Activated naive CD4-positive, alpha-beta T cell treated with anti-CD3 and anti-CD28 coated beads, Interleukin-2, amount 50 U/mL, for 16 hours (primary cell): ENCODE results near the gene NDUFAB1.
"Not testable (repeated sequence)": the region's sequence is repeated elsewhere in the genome, so short reads cannot be mapped to it uniquely, and the experiment has no call there.

ENCODE experiments used
- DNase-seq: peaks from one replicate; pipeline ENCODE4 v3.0.0-alpha.2; 2020

Gene NDUFAB1

GRCh38 chr16:23583271-23583670 is 12.8 kb downstream of the NDUFAB1 start:
- not testable (repeated sequence) for DNase-seq

- no peak for DNase-seq
Observed at GRCh38 chr16:23581764-23582163, 14.4 kb downstream of the NDUFAB1 start.

- DNase-seq = no peak
Observed at GRCh38 chr16:23580391-23580790, 15.7 kb downstream of the NDUFAB1 start.

- no peak for DNase-seq
Observed at GRCh38 chr16:23579371-23579770, 16.7 kb downstream of the NDUFAB1 start.

GRCh38 chr16:23578101-23578830 is 17.9 kb downstream of the NDUFAB1 start:
- no peak for DNase-seq

DNA sequence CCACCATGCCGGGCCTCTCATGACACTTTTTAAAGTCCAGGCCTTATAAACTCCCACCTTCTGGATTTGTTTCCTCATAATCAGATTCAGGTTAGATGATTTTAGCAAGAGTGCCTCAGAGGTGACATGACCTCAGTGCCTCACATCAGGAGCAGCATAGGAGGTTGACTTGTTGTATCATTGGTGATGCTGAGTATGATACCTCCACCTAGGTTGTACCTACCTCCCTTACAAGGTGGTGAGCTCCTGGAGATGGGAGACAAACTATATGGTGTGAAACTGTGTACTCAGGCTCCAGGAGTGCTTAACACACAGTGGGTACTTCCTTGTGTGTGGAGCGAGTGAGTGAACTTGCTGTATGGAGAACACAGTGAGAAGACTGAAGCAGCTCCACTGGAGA is 18.6 kb downstream of the NDUFAB1 start:
- DNase-seq = no peak

- no peak for DNase-seq
Observed at GRCh38 chr16:23575834-23576233, 20.3 kb downstream of the NDUFAB1 start.

DNA sequence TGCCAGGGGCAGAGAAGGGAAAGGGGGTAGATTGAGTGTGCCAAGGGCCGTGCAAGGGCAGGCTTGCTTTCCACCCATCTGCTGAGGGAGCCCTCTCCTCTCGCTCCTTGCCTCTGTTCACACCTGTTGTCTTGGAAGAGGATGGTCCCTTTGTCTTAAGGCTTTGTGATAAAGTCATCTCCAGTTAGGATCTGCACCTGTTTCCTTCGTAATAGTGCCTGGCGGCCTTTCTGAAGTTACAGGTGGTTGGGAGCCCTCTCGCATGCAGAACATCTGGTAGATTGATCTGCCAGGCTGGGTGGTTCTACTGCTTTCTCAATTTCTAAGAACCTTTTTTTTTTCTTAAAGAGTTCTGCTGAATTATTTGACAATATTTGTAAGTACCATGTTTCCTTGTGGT is 22.3 kb downstream of the NDUFAB1 start:
- DNase-seq = no peak

DNA sequence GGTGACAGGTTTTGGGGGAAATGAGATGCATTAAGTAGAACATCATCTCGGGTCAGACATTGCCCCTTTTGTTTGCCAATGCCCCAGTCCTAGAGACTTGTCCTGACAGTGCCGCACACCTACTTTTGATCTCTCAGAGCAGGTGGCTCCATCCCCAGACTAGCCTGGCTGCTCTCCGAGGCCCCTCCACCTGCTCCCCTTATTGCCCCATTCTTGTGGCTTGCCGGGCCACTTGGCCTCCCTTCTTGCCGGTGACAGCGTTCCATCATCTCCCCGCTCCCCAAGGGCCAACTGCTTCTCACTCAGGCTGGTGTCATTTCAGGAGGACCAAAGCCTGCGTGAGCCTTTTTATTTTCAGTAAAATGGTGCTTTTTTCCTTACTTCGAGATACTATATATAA is 23.7 kb downstream of the NDUFAB1 start:
- no peak for DNase-seq

DNA sequence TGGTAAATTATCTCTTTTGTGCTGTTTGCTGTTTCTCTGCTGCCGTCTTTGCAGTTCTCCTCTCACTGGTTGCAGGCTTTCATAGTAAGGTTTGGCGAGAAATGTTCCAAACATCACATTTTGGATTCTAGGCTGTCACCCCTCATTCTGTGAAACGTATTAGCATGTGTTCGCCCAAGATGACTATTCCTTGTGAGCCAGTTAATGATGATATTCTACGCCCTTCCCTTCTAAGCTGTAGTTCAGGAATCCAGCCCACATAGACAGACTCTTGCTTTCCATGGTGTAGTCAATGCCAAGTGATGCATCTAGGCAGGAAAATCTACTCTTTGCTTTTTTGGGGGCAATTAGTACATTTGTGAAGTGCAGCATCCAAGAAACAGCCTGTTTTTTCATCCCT is 24.2 kb downstream of the NDUFAB1 start:
- no peak for DNase-seq

GRCh38 chr16:23570992-23571632 is 25.0 kb downstream of the NDUFAB1 start:
- no peak for DNase-seq

- DNase-seq = no peak
Observed at GRCh38 chr16:23567602-23568001, 28.5 kb downstream of the NDUFAB1 start.

GRCh38 chr16:23566724-23567123 is 29.4 kb downstream of the NDUFAB1 start:
- DNase-seq = no peak

DNA sequence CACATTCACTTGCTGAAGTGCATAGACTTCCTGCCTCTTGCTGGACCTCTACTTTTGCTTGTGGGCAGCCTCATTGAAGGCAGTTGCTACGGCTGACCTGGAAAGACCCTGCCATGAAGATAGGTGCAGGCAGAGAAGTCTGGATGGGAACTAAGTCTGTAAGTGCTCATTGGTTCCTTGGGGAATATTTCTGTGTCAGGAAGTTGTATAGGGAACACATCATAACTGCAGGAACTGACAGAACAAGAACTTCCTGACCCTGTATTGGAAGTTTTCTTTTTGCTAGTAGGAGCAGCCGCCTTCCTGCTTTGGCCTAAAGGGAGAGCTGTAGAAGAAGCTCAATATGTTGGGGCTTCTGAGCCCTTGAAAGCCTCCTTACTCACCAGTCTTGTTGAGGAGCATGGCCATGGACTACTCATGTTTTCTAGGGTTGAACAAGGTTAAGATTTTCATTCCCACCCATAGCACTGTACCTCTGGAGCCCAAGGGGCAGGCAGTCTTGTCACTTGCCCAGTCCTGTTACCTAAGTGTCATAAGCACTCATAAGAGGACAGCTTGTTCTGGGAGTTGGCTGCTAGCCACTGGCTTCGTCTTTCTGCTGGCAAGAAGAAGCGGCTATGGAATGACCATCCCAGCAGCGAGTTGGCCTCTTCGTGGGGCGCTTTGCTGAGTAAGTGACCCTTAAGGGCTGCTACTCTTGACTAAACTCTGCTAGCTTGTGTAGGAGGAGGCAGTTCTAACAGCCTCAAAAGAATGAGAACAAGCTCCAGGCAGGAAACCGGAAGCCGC is 31.3 kb downstream of the NDUFAB1 start:
- DNase-seq = no peak

DNA sequence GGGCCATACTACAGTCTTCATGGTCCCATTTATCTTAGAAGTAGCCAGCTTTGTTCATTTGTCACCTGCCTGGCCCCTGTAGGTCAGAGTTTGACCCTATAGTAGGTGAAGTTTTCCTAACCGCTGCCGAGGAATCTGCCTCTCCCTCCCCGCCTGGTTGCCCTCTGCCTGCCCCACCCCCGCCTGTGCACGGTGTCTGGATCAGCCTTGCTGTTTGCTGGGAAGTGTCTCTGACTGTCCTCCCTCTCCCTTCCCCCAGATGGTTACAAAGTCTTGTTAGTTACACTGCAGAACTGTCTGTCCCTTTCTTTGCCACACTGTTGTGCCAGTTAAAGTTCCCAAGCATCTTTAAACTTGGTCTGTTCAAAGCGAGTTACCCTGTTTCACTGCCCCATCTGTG is 32.9 kb downstream of the NDUFAB1 start:
- DNase-seq = no peak

DNA sequence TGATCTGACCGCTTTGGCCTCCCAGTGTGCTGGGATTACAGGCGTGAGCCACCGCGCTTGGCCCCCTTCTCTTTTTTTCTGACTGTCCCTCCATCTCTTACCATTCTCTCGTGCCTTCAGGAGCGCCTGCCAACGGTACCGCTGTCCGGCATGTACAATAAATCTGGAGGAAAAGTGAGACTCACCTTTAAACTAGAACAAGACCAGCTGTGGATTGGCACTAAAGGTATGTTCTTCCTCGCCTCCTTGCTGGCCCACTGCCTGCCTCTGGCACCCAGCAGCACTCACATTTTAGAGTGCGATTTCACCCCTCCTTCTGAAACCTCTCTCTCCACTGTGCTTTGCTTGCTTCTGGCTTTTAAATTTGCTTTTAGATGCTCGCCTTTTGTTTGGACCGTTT is 33.6 kb downstream of the NDUFAB1 start:
- no peak for DNase-seq

GRCh38 chr16:23561586-23561985 is 34.5 kb downstream of the NDUFAB1 start:
- no peak for DNase-seq

GRCh38 chr16:23557779-23558702 is 38.1 kb downstream of the NDUFAB1 start:
- DNase-seq = no peak

GRCh38 chr16:23556881-23557778 is 39.0 kb downstream of the NDUFAB1 start, which contains the start of the genes EARS2 and UBFD1:
Gene EARS2 (minus strand): TSS chr16:23557350. CDS start chr16:23557343, 7 bp downstream.
Gene UBFD1 (plus strand): TSS chr16:23557727. CDS start chr16:23557743, 16 bp downstream.
- peak; percentile 98 for DNase-seq

GRCh38 chr16:23554536-23554935 is 41.6 kb downstream of the NDUFAB1 start:
- no peak for DNase-seq

- no peak for DNase-seq
Observed at GRCh38 chr16:23552161-23552560, 44.0 kb downstream of the NDUFAB1 start.
